Measurements from ENCODE around the gene MGAT5B.

- TF ChIP-seq POLR2A (IDR thresholded peaks at IDR 0.05) = no peak
- no peak for TF ChIP-seq CTCF (IDR thresholded peaks at IDR 0.05)
Observed at GRCh38 chr17:76921340-76922036, 53.3 kb downstream of the MGAT5B start.
